ENCODE data around the gene SLC13A5. TPM values are rescaled to one million over a fixed set of nuclear protein-coding genes. Genes with fewer than 3 reads are reported as not detected.

SLC13A5 gene
- total and polyA plus RNA-seq, 10 of the 15 experiments (the other 5 are each of a cell fraction or from before 2014, with no cell fraction given), result 0.23 TPM; not detected in 9

DNA sequence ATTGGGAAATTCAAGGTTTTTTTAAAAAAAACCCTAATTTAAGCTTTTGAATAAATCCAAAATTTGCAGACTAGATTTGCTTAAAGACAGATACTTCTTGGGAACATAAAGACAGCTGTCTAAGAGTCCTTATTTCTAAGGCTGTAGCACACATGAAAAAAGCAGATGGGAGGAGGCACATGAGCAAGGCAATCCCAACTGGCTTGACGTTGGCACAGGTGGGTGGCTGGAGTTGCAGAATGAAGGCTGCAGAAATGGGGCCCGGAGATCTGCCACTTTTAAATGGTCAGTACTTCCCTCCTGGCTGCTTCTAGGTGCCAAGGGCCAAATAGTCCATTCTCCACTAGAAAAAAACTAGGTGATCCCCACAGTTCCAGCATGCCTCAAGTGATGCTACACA lies 77.1 kb downstream of the SLC13A5 start:
- ChIA-PET CTCF (interaction anchor here (1.0 kb wide), 1 partner anchor 25 kb away, joined by 3 read pairs; no protein-coding TSS in a partner anchor), SMC1A (ENCODE audit: uncharacterized antibody, unreplicated experiment) (no interaction called here), RAD21 (ENCODE audit: unreplicated experiment) (no interaction called here), POLR2A (no interaction called here)
- peaks cover 21% of the 10 kb centered on the region for H3K79me2 ChIP-seq (ENCODE audit: control insufficient read depth, insufficient read depth, low read length)
- no peak overlapping the region for H3K4me2 ChIP-seq (ENCODE audit: control insufficient read depth, insufficient read depth)
- no peaks in the 10 kb centered on the region for H4K20me1 ChIP-seq (ENCODE audit: control insufficient read depth, insufficient read depth)
- H3K27me3 ChIP-seq (replicated peaks in 1 of 2; ENCODE audit: control insufficient read depth in 2 of 2, insufficient read depth in 2 of 2, low read length in 1 of 2), result no peaks in the 10 kb centered on the region
- 89% methylated on average over 2 of the region's 2 CpGs for WGBS (ENCODE audit: insufficient coverage, insufficient replicate concordance, low lambda C conversion rate, missing lambda C conversion rate)
- peaks cover 11% of the 10 kb centered on the region; the same call in 1 of the 2 replicates for H3K4me1 ChIP-seq (ENCODE audit: control insufficient read depth, insufficient read depth, low read length)
- H3K4me3 ChIP-seq, result no peak overlapping the region
- DNase-seq (ENCODE audit: low read depth, low spot score) (no peak), ATAC-seq (no peak), FAIRE-seq (no peak)
- H2AFZ ChIP-seq (ENCODE audit: control insufficient read depth, low read depth, low read length), result no peak overlapping the region
- no peaks in the 10 kb centered on the region; the same call in 2 of the 3 replicates for H3K9me3 ChIP-seq (replicated peaks; ENCODE audit: control insufficient read depth, insufficient read depth, low read length)
- intact Hi-C loops (cut with micrococcal nuclease; ENCODE audit: unreplicated experiment), result no loop called here
- H3K9ac ChIP-seq (ENCODE audit: control insufficient read depth, insufficient read depth, low read length), result no peak overlapping the region
- no TSS peak for BruUV-seq (replicated peaks)
- peaks cover 0 to 8% of the 10 kb centered on the region in 2 experiments; a peak in 1 of 4 replicates for H3K36me3 ChIP-seq (ENCODE audit: control insufficient read depth in 2 of 2, insufficient read depth in 2 of 2, low read length in 1 of 2)
- in situ Hi-C loops (cut with MboI), result no loop called here
- no peak overlapping the region for H3K27ac ChIP-seq (ENCODE audit: control insufficient read depth, insufficient read depth)
- TF ChIP-seq, protein P1, sequence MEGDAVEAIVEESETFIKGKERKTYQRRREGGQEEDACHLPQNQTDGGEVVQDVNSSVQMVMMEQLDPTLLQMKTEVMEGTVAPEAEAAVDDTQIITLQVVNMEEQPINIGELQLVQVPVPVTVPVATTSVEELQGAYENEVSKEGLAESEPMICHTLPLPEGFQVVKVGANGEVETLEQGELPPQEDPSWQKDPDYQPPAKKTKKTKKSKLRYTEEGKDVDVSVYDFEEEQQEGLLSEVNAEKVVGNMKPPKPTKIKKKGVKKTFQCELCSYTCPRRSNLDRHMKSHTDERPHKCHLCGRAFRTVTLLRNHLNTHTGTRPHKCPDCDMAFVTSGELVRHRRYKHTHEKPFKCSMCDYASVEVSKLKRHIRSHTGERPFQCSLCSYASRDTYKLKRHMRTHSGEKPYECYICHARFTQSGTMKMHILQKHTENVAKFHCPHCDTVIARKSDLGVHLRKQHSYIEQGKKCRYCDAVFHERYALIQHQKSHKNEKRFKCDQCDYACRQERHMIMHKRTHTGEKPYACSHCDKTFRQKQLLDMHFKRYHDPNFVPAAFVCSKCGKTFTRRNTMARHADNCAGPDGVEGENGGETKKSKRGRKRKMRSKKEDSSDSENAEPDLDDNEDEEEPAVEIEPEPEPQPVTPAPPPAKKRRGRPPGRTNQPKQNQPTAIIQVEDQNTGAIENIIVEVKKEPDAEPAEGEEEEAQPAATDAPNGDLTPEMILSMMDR (IDR thresholded peaks at IDR 0.05 in 2 of 3, conservative IDR thresholded peaks at IDR 0.05 in 1 of 3; ENCODE audit: control insufficient read depth in 2 of 3, extremely low read depth in 1 of 3, insufficient read depth in 1 of 3, low read depth in 3 of 3, low read length in 3 of 3), result no peak
- TF ChIP-seq, protein P2, sequence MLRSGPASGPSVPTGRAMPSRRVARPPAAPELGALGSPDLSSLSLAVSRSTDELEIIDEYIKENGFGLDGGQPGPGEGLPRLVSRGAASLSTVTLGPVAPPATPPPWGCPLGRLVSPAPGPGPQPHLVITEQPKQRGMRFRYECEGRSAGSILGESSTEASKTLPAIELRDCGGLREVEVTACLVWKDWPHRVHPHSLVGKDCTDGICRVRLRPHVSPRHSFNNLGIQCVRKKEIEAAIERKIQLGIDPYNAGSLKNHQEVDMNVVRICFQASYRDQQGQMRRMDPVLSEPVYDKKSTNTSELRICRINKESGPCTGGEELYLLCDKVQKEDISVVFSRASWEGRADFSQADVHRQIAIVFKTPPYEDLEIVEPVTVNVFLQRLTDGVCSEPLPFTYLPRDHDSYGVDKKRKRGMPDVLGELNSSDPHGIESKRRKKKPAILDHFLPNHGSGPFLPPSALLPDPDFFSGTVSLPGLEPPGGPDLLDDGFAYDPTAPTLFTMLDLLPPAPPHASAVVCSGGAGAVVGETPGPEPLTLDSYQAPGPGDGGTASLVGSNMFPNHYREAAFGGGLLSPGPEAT (IDR thresholded peaks at IDR 0.05; ENCODE audit: low read depth), result no peak
- TF ChIP-seq SPI1 (IDR thresholded peaks at IDR 0.05; ENCODE audit: borderline replicate concordance, insufficient read depth, low read depth, low read length) (no peak), MEF2A (IDR thresholded peaks at IDR 0.05; ENCODE audit: insufficient read depth, low read depth, low read length) (no peak), MTA3 (IDR thresholded peaks at IDR 0.05; ENCODE audit: borderline replicate concordance, low read length) (no peak), NFYA (IDR thresholded peaks at IDR 0.05; ENCODE audit: borderline replicate concordance, low read depth, low read length) (no peak), RELA (IDR thresholded peaks at IDR 0.05; ENCODE audit: borderline replicate concordance, partially characterized antibody) (no peak), SREBF2 (IDR thresholded peaks at IDR 0.05; ENCODE audit: low read length) (no peak), ZNF274 (IDR thresholded peaks at IDR 0.05; ENCODE audit: insufficient read depth, insufficient read length) (no peak), JUNB (IDR thresholded peaks at IDR 0.05) (no peak), PML (IDR thresholded peaks at IDR 0.05; ENCODE audit: low read length) (no peak), PAX8 (IDR thresholded peaks at IDR 0.05) (no peak)
- TF ChIP-seq, protein P3, sequence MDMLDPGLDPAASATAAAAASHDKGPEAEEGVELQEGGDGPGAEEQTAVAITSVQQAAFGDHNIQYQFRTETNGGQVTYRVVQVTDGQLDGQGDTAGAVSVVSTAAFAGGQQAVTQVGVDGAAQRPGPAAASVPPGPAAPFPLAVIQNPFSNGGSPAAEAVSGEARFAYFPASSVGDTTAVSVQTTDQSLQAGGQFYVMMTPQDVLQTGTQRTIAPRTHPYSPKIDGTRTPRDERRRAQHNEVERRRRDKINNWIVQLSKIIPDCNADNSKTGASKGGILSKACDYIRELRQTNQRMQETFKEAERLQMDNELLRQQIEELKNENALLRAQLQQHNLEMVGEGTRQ (IDR thresholded peaks at IDR 0.05; ENCODE audit: borderline replicate concordance, low read depth, low read length), result no peak
- TF ChIP-seq, protein P4, sequence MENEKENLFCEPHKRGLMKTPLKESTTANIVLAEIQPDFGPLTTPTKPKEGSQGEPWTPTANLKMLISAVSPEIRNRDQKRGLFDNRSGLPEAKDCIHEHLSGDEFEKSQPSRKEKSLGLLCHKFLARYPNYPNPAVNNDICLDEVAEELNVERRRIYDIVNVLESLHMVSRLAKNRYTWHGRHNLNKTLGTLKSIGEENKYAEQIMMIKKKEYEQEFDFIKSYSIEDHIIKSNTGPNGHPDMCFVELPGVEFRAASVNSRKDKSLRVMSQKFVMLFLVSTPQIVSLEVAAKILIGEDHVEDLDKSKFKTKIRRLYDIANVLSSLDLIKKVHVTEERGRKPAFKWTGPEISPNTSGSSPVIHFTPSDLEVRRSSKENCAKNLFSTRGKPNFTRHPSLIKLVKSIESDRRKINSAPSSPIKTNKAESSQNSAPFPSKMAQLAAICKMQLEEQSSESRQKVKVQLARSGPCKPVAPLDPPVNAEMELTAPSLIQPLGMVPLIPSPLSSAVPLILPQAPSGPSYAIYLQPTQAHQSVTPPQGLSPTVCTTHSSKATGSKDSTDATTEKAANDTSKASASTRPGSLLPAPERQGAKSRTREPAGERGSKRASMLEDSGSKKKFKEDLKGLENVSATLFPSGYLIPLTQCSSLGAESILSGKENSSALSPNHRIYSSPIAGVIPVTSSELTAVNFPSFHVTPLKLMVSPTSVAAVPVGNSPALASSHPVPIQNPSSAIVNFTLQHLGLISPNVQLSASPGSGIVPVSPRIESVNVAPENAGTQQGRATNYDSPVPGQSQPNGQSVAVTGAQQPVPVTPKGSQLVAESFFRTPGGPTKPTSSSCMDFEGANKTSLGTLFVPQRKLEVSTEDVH (IDR thresholded peaks at IDR 0.05; ENCODE audit: low read depth, partially characterized antibody), result no peak
